Activated CD4-positive, alpha-beta T cell treated with anti-CD3 and anti-CD28 coated beads, Interleukin-2, amount 10 ng/mL, durations not matched to agents 7 days and 5 days (primary cell): ENCODE data around the gene JMJD6. TPM values are rescaled to one million over a fixed set of nuclear protein-coding genes. Genes with fewer than 3 reads are reported as not detected.
"Not testable (repeated sequence)": the region's sequence is repeated elsewhere in the genome, so short reads cannot be mapped to it uniquely, and the experiment has no call there.

Experiments used
- CTCF ChIA-PET: fragments of 350-600 bp; sonication (Branson Sonifier 250); formaldehyde crosslinking; loops from one replicate; lab custom pipeline; 2021; ENCODE audit warnings: antibody characterized with exemption; lab: Charles Lee
- POLR2A ChIA-PET: fragments of 350-600 bp; sonication (Branson Sonifier 250); formaldehyde crosslinking; loops from one replicate; lab custom pipeline; 2021; ENCODE audit warnings: antibody characterized with exemption; lab: Charles Lee
- DNase-seq: peaks from one replicate; pipeline ENCODE4 v3.0.0-alpha.2; 2020
- H3K27ac Mint-ChIP-seq: one replicate; pipeline ENCODE4 v1.8.0; 2021; ENCODE audit warnings: mild to moderate bottlenecking, moderate library complexity, mixed read lengths
- H3K27me3 Mint-ChIP-seq: one replicate; pipeline ENCODE4 v1.8.0; 2021; ENCODE audit warnings: mixed read lengths
- H3K36me3 Mint-ChIP-seq: one replicate; pipeline ENCODE4 v1.8.0; 2021; ENCODE audit warnings: low read depth, mixed read lengths
- H3K4me1 Mint-ChIP-seq: one replicate; pipeline ENCODE4 v1.8.0; 2021; ENCODE audit warnings: mixed read lengths
- H3K4me3 Mint-ChIP-seq: one replicate; pipeline ENCODE4 v1.8.0; 2021; ENCODE audit warnings: mild to moderate bottlenecking, moderate library complexity, mixed read lengths
- H3K9me3 Mint-ChIP-seq: one replicate; pipeline ENCODE4 v1.8.0; 2021; ENCODE audit warnings: mixed read lengths
- total RNA-seq, 2 experiments: library from RNA; stranded (reverse); gene quantifications; one replicate each; pipeline ENCODE4 v1.2.3, GENCODE V29; 2021

Gene JMJD6
- total RNA-seq, 2 experiments from 2014 or later = 42.9 to 51.3 TPM

DNA sequence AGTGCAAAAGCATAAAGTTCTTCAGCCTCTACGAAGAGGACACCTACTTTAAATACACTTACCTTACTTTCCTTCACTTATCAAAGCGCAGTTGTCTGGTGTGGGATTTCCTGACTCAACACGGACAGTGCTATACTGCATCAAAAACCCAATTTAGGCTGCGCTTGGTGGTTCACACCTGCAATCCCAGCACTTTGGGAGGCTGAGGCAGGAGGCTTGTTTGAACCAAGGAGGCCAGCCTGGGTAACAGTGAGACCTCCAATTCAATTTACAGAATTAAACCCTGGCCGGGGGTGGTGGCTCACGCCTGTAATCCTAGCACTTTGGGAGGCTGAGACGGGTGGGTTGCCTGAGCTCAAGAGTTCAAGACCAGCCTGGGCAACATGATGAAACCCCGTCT lies 4.1 kb downstream of the JMJD6 start:
- POLR2A ChIA-PET = no interaction called here
- CTCF ChIA-PET = interaction anchor here (0.6 to 2.8 kb wide), 2 partner anchors 9 to 109 kb away, joined by 3 to 24 read pairs; no protein-coding TSS in a partner anchor
- Mint-ChIP-seq H3K9me3 (no peaks in the 10 kb centered on the region), H3K27ac (no peak overlapping the region), H3K36me3 (peaks cover 71% of the 10 kb centered on the region), H3K27me3 (no peaks in the 10 kb centered on the region), H3K4me1 (peaks cover 51% of the 10 kb centered on the region), H3K4me3 (no peak overlapping the region)
- no peak for DNase-seq

DNA sequence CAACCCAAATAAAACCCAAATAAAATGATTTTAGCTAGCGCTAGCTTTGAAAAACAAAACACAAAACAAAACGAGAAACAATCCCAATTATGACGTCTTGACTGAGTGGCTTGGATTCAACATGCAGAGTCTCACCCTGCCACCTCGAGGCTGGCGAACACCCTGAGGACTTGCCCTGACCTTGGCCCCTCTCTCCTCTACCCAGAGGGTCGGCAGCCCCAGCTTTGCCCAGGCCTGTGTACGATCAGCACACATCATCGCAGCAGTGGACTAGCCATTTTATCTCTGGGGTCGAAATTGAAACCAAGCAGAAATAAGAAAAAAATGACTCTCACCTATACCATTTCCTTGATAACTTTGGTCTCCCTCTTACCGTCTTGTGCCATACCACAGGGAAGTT lies 4.9 kb downstream of the JMJD6 start:
- ChIA-PET POLR2A (no interaction called here), CTCF (interaction anchor here (0.6 to 2.8 kb wide), 2 partner anchors 8 to 108 kb away, joined by 3 to 24 read pairs; no protein-coding TSS in a partner anchor)
- Mint-ChIP-seq H3K9me3 (no peaks in the 10 kb centered on the region), H3K27ac (no peak overlapping the region), H3K4me3 (no peak overlapping the region), H3K4me1 (peaks cover 56% of the 10 kb centered on the region), H3K36me3 (peaks cover 73% of the 10 kb centered on the region), H3K27me3 (no peaks in the 10 kb centered on the region)
- no peak for DNase-seq

DNA sequence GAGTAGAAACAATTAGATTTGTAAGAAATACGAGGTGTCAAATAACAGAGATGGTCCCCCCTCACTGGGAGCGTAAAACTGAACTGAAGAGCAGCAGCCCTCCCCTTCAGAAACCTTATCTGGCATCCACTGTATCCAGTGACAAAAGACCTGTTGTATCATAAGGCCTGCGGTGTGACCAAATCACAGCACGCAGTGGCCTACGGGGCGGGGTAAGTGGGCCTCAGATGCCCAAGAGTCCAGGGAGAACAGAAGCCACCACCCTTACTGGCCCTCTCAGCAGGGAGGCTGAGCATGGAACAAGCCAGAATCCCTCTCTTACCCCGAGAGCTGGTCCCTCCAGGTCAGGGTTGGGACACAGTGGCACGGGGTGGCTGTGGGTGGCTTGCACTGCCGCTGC lies 5.5 kb downstream of the JMJD6 start:
- H3K36me3 Mint-ChIP-seq = peaks cover 75% of the 10 kb centered on the region
- no peaks in the 10 kb centered on the region for H3K27me3 Mint-ChIP-seq
- no peak overlapping the region for H3K27ac Mint-ChIP-seq
- POLR2A ChIA-PET = no interaction called here
- H3K9me3 Mint-ChIP-seq = no peaks in the 10 kb centered on the region
- CTCF ChIA-PET = interaction anchor here (2.8 kb wide), 1 partner anchor 7 kb away, joined by 24 read pairs; no protein-coding TSS in a partner anchor
- no peak for DNase-seq
- no peak overlapping the region for H3K4me3 Mint-ChIP-seq
- peaks cover 61% of the 10 kb centered on the region for H3K4me1 Mint-ChIP-seq

DNA sequence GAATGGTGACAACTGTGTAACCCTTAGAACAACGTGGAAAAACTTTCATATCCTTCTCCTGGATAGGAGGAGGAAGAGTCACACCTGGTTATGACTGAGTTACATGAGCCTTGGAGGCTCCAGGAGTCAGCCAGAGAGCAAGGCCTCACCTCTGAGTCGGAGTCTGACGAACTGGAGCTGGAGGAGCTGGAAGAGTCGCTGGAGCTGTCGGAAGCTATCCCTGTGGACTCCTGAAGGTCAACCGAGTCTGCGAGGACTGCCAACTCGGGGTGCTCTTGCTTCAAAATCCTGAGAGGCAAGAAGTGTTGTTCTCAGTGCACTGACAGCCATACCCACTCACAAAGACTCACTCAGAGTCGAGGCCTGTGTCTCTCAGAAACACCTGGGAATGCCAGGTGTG lies 6.2 kb downstream of the JMJD6 start:
- H3K9me3 Mint-ChIP-seq = no peaks in the 10 kb centered on the region
- no peaks in the 10 kb centered on the region for H3K27me3 Mint-ChIP-seq
- H3K4me3 Mint-ChIP-seq = no peak overlapping the region
- H3K36me3 Mint-ChIP-seq = peaks cover 76% of the 10 kb centered on the region
- ChIA-PET CTCF (interaction anchor here (1.6 kb wide), 1 partner anchor 14 kb away, joined by 3 read pairs; no protein-coding TSS in a partner anchor), POLR2A (no interaction called here)
- H3K4me1 Mint-ChIP-seq = peaks cover 63% of the 10 kb centered on the region
- DNase-seq = no peak
- H3K27ac Mint-ChIP-seq = no peak overlapping the region

DNA sequence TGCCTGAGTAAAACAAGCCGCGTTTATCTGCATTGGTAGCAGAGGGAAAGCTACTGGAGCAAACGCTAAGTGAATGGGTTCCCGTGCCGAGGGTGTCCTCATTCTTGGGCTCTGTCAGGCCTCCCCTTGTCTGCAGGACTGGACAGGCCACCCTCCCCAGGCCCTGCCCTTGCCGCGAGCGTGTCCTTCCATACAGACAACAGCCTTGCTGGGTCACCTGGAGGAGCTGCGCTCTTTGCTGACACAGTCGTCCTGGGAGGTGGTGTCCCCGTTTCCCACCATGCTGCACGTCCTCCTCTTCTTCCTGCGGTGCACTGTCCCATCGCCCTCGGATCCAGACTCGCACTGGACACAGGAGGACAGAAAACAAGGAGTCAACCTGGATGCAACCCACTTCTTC lies 7.9 kb downstream of the JMJD6 start:
- CTCF ChIA-PET = interaction anchor here (1.6 kb wide), 1 partner anchor 16 kb away, joined by 3 read pairs; no protein-coding TSS in a partner anchor
- H3K4me1 Mint-ChIP-seq = peaks cover 64% of the 10 kb centered on the region
- no peaks in the 10 kb centered on the region for H3K27me3 Mint-ChIP-seq
- H3K36me3 Mint-ChIP-seq = peaks cover 72% of the 10 kb centered on the region
- H3K9me3 Mint-ChIP-seq = no peaks in the 10 kb centered on the region
- H3K27ac Mint-ChIP-seq = no peak overlapping the region
- no peak overlapping the region for H3K4me3 Mint-ChIP-seq
- DNase-seq = no peak
- POLR2A ChIA-PET = no interaction called here

DNA sequence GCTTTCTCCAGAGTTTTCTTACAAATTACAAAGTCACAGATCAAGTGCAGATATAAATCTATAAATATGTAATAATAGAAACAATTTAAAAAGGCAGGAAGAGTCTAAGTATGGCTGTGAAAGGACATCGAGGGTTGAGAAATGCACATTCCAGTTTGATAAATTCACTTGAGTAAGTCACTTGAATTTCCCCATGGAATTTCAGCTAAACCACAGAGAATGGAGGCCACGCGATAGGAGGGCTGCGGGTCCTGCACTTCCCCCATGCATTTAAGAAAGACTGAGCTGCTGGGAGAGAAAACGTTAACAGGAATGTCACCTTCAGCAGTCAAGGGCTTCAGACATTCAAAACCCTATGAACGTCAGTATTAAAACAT lies 9.6 kb downstream of the JMJD6 start:
- Mint-ChIP-seq H3K27me3 (no peaks in the 10 kb centered on the region), H3K4me3 (no peak overlapping the region), H3K4me1 (peaks cover 61% of the 10 kb centered on the region), H3K9me3 (no peaks in the 10 kb centered on the region), H3K36me3 (peaks cover 58% of the 10 kb centered on the region), H3K27ac (peak overlapping the region; percentile 77)
- DNase-seq = no peak
- POLR2A ChIA-PET = no interaction called here
- CTCF ChIA-PET = interaction anchor here (0.8 to 2.4 kb wide), 2 partner anchors 10 to 65 kb away, joined by 3 to 15 read pairs; partner anchors contain the start of genes JMJD6 and METTL23

DNA sequence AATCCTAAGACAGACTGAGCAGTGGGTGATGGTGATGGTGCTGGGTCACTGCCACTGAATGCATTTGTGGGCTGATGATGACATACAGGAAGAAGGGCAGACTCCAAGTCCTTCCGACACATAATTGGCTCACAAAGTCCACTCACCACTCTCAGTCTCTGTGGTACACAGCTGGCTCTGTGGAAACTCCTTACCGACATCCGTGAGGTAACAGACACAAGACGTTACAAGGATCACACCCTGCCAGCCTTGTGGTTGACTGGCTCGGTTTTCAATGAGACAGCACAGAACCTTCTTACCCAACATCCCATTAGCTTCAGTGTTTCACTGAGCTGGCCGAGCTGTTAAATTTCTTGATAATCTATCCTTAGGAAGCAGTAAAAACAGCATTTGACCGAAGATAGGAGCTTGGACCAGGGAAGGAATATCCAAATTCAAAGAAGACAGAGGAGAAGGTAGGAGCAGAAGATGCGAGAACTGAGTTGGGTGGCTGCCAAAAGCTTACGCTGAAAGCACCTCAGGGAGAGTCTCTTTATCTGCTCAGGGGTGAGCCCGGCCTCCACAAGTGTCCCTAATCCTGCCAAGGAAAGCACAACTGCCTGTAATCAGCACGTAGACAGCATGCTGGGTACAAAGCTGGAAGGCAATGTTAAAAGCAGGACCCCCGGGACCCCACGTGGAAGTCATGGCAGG lies 10.1 kb downstream of the JMJD6 start:
- Mint-ChIP-seq H3K36me3 (peaks cover 53% of the 10 kb centered on the region), H3K27ac (peak overlapping the region; percentile 77), H3K9me3 (no peaks in the 10 kb centered on the region), H3K27me3 (no peaks in the 10 kb centered on the region), H3K4me1 (peaks cover 59% of the 10 kb centered on the region), H3K4me3 (peak overlapping the region; percentile 13)
- ChIA-PET CTCF (interaction anchor here (0.8 to 2.4 kb wide), 2 partner anchors 10 to 66 kb away, joined by 3 to 15 read pairs; partner anchors contain the start of genes JMJD6 and METTL23), POLR2A (interaction anchor here (0.7 to 1.1 kb wide), 2 partner anchors 9 to 1929 kb away, joined by 3 to 4 read pairs; no protein-coding TSS in a partner anchor)
- DNase-seq = peak; percentile 67

DNA sequence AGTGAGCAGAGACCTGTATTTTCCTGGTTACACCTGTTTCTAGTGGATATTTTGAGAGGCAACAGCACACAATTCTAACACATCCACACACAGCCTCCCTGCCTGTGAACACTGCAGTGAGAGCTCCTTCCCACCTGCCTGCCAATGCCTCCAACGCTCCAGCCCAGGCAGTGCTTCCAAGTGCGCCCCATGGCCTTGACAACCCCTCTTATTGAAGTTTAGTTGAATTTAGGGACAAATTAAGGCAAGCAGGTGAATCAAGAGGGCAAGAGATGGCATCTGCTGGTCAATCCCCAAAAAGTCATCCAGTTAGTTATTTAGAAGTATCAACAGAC lies 10.9 kb downstream of the JMJD6 start:
- Mint-ChIP-seq H3K27ac (peak overlapping the region; percentile 77), H3K4me3 (no peak overlapping the region), H3K4me1 (peaks cover 56% of the 10 kb centered on the region), H3K27me3 (no peaks in the 10 kb centered on the region), H3K9me3 (no peaks in the 10 kb centered on the region), H3K36me3 (peaks cover 46% of the 10 kb centered on the region)
- no peak for DNase-seq
- ChIA-PET POLR2A (interaction anchor here (1.1 kb wide), 1 partner anchor 10 kb away, joined by 4 read pairs; no protein-coding TSS in a partner anchor), CTCF (interaction anchor here (0.7 to 4.0 kb wide), 3 partner anchors 7 to 210 kb away, joined by 3 to 24 read pairs (median 13); no protein-coding TSS in a partner anchor)

DNA sequence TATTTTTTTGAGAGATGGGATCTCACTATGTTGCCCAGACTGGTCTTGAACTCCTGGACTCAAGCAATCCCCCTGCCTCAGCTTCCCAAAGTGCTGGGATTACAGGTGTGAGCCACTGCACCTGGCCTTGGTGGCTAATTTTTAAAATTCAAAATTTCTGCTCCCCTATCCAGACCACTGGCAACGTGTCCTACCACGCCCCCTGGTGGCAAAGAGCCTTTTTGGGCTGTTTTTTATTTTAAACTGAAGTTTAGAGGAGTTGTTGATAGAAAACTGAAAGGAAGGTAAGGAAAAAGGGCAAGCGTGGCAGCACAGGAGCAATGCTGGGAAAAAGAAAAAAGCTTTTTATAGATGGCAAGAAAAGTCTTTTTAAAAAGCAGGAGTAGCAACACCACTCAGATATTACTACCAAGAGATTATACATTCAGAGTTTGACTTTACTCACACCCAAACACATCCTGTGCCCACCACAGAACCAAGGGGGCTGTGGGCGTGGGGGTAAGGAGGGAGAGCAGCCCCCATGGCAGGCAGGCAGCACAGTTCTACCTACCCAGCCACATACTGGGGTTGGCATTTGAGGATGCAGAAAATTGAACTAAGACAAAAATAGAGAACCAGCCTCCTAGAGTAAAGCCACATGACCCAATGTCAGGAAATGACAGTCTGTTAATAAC lies 11.4 kb downstream of the JMJD6 start:
- POLR2A ChIA-PET = no interaction called here

DNA sequence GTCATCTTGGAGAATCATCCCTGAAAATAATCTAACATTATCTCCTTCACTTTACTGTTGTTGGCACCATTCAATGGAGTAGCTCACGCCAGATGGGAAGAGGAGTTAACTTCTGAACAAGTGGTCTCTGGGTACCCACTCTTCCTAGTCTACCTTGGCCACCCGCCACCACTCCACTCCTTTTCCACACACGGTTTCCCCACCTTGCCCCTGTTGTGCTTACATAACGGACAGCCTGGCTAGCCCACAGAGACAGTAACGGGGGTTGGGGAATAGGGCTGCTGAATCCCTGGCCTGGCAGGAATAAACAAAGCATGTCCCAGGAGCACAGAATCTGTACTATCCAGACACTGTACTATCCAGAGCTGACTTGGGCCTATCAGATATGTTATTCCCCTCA lies 12.1 kb downstream of the JMJD6 start:
- H3K36me3 Mint-ChIP-seq = peaks cover 41% of the 10 kb centered on the region
- ChIA-PET CTCF (interaction anchor here (0.8 to 4.0 kb wide), 11 partner anchors 8 to 208 kb away, joined by 3 to 24 read pairs (median 7); no protein-coding TSS in a partner anchor), POLR2A (no interaction called here)
- H3K27me3 Mint-ChIP-seq = no peaks in the 10 kb centered on the region
- no peak overlapping the region for H3K4me3 Mint-ChIP-seq
- H3K27ac Mint-ChIP-seq = no peak overlapping the region
- no peak for DNase-seq
- H3K9me3 Mint-ChIP-seq = no peaks in the 10 kb centered on the region
- H3K4me1 Mint-ChIP-seq = peaks cover 62% of the 10 kb centered on the region

More for the DNA sequence above, 11.4 kb downstream of the JMJD6 start:
- peaks cover 45% of the 10 kb centered on the region for H3K36me3 Mint-ChIP-seq
- peaks cover 57% of the 10 kb centered on the region for H3K4me1 Mint-ChIP-seq
- CTCF ChIA-PET = interaction anchor here (0.7 to 4.0 kb wide), 5 partner anchors 7 to 209 kb away, joined by 3 to 24 read pairs (median 13); no protein-coding TSS in a partner anchor
- no peaks in the 10 kb centered on the region for H3K27me3 Mint-ChIP-seq
- DNase-seq = peak; percentile 87
- peak overlapping the region; percentile 18 for H3K4me3 Mint-ChIP-seq
- no peaks in the 10 kb centered on the region for H3K9me3 Mint-ChIP-seq
- peak overlapping the region; percentile 77 for H3K27ac Mint-ChIP-seq

DNA sequence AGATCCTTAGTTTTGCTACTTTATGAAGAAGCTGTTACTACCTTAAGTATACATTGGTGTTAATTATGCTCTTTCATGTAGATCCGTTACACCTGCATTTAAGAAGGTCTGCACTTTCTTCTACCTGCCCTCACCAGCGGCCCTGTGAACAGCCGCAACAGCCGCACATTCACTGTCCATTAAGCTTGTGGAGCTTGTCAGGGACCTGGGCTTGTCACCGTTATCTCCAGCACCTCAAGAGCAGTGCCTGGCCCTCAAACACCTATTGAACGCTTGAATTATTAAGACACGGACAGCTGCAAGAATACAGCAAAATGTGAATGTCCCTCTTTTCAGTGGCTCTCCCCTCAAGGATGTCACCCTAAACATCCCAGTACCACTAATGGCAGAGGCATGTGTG lies 12.6 kb downstream of the JMJD6 start:
- H3K27me3 Mint-ChIP-seq = peaks cover 1% of the 10 kb centered on the region
- POLR2A ChIA-PET = interaction anchor here (0.6 kb wide), 1 partner anchor 24 kb away, joined by 5 read pairs; the partner anchor contains the start of gene MFSD11
- no peaks in the 10 kb centered on the region for H3K9me3 Mint-ChIP-seq
- no peak overlapping the region for H3K4me3 Mint-ChIP-seq
- CTCF ChIA-PET = interaction anchor here (0.8 to 4.0 kb wide), 11 partner anchors 8 to 207 kb away, joined by 3 to 24 read pairs (median 7); no protein-coding TSS in a partner anchor
- no peak for DNase-seq
- peaks cover 37% of the 10 kb centered on the region for H3K36me3 Mint-ChIP-seq
- H3K4me1 Mint-ChIP-seq = peaks cover 61% of the 10 kb centered on the region
- peak overlapping the region; percentile 3 for H3K27ac Mint-ChIP-seq

DNA sequence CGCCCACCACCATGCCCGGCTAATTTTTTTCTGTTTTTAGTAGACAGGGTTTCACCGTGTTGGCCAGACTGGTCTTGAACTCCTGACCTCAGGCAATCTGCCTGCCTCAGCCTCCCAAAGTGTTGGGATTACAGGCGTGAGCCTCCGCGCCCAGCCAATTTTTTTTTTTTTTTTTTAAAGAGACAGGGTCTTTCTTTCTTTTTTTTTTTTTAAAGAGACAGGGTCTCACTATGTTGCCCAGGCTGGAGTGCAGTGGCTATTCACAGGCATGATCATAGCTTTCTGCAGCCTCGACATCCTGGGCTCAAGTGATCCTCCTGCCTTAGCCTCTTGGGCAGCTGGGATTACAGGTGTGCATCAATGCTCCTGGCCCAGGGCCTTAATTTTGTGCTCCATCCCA lies 14.1 kb downstream of the JMJD6 start:
- H3K4me3 Mint-ChIP-seq, POLR2A ChIA-PET, H3K27me3 Mint-ChIP-seq, DNase-seq, H3K27ac Mint-ChIP-seq, H3K9me3 Mint-ChIP-seq: not testable (repeated sequence)
- Mint-ChIP-seq H3K36me3 (peaks cover 27% of the 10 kb centered on the region), H3K4me1 (peaks cover 58% of the 10 kb centered on the region)
- CTCF ChIA-PET = interaction anchor here (1.9 to 4.0 kb wide), 5 partner anchors 10 to 34 kb away, joined by 5 to 24 read pairs (median 10); no protein-coding TSS in a partner anchor
